ENCODE measurements around the gene NATD1. TPM values are rescaled to one million over a fixed set of nuclear protein-coding genes. Genes with fewer than 3 reads are reported as not detected.
"Not testable (repeated sequence)": the region's sequence is repeated elsewhere in the genome, so short reads cannot be mapped to it uniquely, and the experiment has no call there.

The NATD1 gene
- total RNA-seq, 4 donors from 2014 or later, result 8.9 to 22.2 (median 15.4) TPM

GRCh38 chr17:21194703-21195102 is 58.5 kb downstream of the NATD1 start:
- TF ChIP-seq POLR2A (IDR thresholded peaks at IDR 0.05), result no peak
- no peak for TF ChIP-seq POLR2AphosphoS5 (IDR thresholded peaks at IDR 0.05)
- Histone ChIP-seq H3K9me3 (no peaks in the 10 kb centered on the region), H3K4me1 (peaks cover 0 to 52% (median 10%) of the 10 kb centered on the region in 3 donors), H3K36me3 (peaks cover 0 to 57% of the 10 kb centered on the region in 2 donors), H3K4me3 (no peak overlapping the region), H3K27ac (peak overlapping the region in 2 of 4 donors; percentile 12 to 49), H3K27me3 (no peaks in the 10 kb centered on the region)
- peak; percentile 68 for ATAC-seq
- 23 to 45% methylated on average over 3 to 4 of the region's 5 CpGs for WGBS, 2 donors (ENCODE audit: low coverage in 1 of 2)

GRCh38 chr17:21194226-21194625 is 59.0 kb downstream of the NATD1 start:
- no peak for TF ChIP-seq POLR2A (IDR thresholded peaks at IDR 0.05)
- Histone ChIP-seq H3K4me1 (peaks cover 0 to 48% (median 10%) of the 10 kb centered on the region in 3 donors), H3K36me3 (peaks cover 0 to 62% of the 10 kb centered on the region in 2 donors), H3K9me3 (no peaks in the 10 kb centered on the region), H3K4me3 (no peak overlapping the region), H3K27me3 (no peaks in the 10 kb centered on the region), H3K27ac (peak overlapping the region in 2 of 4 donors; percentile 12 to 49)
- 20 to 30% methylated on average over 1 to 7 of the region's 8 CpGs for WGBS, 2 donors (ENCODE audit: low coverage in 1 of 2)
- no peak for ATAC-seq

- H3K4me3 ChIP-seq, result no peak overlapping the region
- no peak for ATAC-seq
- no peaks in the 10 kb centered on the region for H3K27me3 ChIP-seq
- H3K9me3 ChIP-seq, result no peaks in the 10 kb centered on the region
- no peak for TF ChIP-seq CTCF (IDR thresholded peaks at IDR 0.05)
- no peak for TF ChIP-seq POLR2A (IDR thresholded peaks at IDR 0.05)
- TF ChIP-seq POLR2AphosphoS5 (IDR thresholded peaks at IDR 0.05), result no peak
- TF ChIP-seq EP300 (IDR thresholded peaks at IDR 0.05), result no peak
- peaks cover 0 to 65% of the 10 kb centered on the region in 2 donors for H3K36me3 ChIP-seq
- WGBS, 2 donors (ENCODE audit: low coverage in 1 of 2), result 77 to 100% methylated on average over 2 to 5 of the region's 5 CpGs
- no peak overlapping the region for H3K27ac ChIP-seq
- peaks cover 0 to 47% (median 10%) of the 10 kb centered on the region in 3 donors for H3K4me1 ChIP-seq
These were observed 60.2 kb downstream of the NATD1 start for GRCh38 chr17:21193031-21193430.

GRCh38 chr17:21192414-21192813 is 60.8 kb downstream of the NATD1 start:
- not testable (repeated sequence) for H3K27me3 ChIP-seq, H3K27ac ChIP-seq, H3K4me3 ChIP-seq, H3K9me3 ChIP-seq, ATAC-seq
- peaks cover 0 to 59% of the 10 kb centered on the region in 2 donors for H3K36me3 ChIP-seq
- 96 to 100% methylated on average over 2 to 4 of the region's 7 CpGs for WGBS, 2 donors (ENCODE audit: low coverage in 1 of 2)
- peaks cover 0 to 47% (median 10%) of the 10 kb centered on the region in 3 donors for H3K4me1 ChIP-seq

- Histone ChIP-seq H3K4me1 (peaks cover 0 to 47% (median 10%) of the 10 kb centered on the region in 3 donors), H3K27me3 (no peaks in the 10 kb centered on the region), H3K9me3 (no peaks in the 10 kb centered on the region), H3K4me3 (no peak overlapping the region), H3K36me3 (peaks cover 0 to 54% of the 10 kb centered on the region in 2 donors), H3K27ac (peak overlapping the region in 2 of 4 donors; percentile 41 to 49)
- 0 to 50% methylated on average over 1 to 2 of the region's 2 CpGs for WGBS, 2 donors (ENCODE audit: low coverage in 1 of 2)
- TF ChIP-seq EP300 (IDR thresholded peaks at IDR 0.05), result no peak
- no peak for TF ChIP-seq CTCF (IDR thresholded peaks at IDR 0.05)
- no peak for TF ChIP-seq POLR2AphosphoS5 (IDR thresholded peaks at IDR 0.05)
- TF ChIP-seq POLR2A (IDR thresholded peaks at IDR 0.05), result no peak
- ATAC-seq, result no peak
These were observed 61.5 kb downstream of the NATD1 start for GRCh38 chr17:21191698-21192097.

GRCh38 chr17:21190078-21190477 is 63.1 kb downstream of the NATD1 start:
- no peak for TF ChIP-seq POLR2AphosphoS5 (IDR thresholded peaks at IDR 0.05)
- no peak for TF ChIP-seq POLR2A (IDR thresholded peaks at IDR 0.05)
- no peak for TF ChIP-seq CTCF (IDR thresholded peaks at IDR 0.05)
- no peak for TF ChIP-seq EP300 (IDR thresholded peaks at IDR 0.05)
- peak overlapping the region in 1 of 4 donors; percentile 41 for H3K27ac ChIP-seq
- H3K36me3 ChIP-seq, result peaks cover 0 to 59% of the 10 kb centered on the region in 2 donors
- H3K4me3 ChIP-seq, result no peak overlapping the region
- peaks cover 0 to 37% (median 9%) of the 10 kb centered on the region in 3 donors for H3K4me1 ChIP-seq
- WGBS, 2 donors (ENCODE audit: low coverage in 1 of 2), result 81 to 86% methylated on average over 2 to 6 of the region's 6 CpGs
- H3K9me3 ChIP-seq, result no peaks in the 10 kb centered on the region
- ATAC-seq, result no peak
- H3K27me3 ChIP-seq, result no peaks in the 10 kb centered on the region
